GM12872 (cell line): ENCODE measurements around the gene PKD1.

Source experiments
- TF ChIP-seq, protein P1 (sequence below): IDR thresholded peaks from 3 replicates; pipeline ENCODE4 v1.5.1; 2011; ENCODE audit warnings: low read depth, mild to moderate bottlenecking, low read length, moderate library complexity; ENCODE audit not compliant: insufficient read depth

Gene PKD1

DNA sequence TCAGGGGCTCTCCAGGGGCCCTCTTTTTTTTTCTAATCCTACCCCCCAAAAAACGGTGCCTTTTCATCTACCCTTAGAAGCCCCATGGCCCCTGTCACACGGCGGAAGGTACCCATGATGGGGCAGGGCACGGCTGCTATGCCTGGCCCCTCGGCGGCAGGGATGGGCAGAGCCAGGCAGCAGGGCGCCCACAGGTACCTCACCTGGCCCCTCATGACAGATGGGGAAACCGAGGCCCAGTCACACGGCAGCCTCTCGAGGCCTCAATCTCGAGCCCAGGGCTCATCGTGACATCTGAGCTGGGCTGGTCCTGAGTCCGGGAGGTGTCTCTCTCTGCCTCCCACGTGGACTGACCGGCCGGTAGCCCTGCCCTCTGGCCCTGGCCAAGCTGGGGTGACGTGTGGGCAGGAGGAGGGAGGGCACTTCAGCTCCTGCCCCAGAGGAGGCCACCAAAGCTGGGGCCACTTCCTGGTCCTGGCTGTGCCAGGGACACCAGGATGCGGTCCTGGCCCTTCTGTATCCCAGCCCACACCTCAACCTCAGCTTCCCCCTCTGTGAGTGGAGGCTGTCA lies 31.5 kb upstream of the PKD1 start:
- TF ChIP-seq, protein P1, sequence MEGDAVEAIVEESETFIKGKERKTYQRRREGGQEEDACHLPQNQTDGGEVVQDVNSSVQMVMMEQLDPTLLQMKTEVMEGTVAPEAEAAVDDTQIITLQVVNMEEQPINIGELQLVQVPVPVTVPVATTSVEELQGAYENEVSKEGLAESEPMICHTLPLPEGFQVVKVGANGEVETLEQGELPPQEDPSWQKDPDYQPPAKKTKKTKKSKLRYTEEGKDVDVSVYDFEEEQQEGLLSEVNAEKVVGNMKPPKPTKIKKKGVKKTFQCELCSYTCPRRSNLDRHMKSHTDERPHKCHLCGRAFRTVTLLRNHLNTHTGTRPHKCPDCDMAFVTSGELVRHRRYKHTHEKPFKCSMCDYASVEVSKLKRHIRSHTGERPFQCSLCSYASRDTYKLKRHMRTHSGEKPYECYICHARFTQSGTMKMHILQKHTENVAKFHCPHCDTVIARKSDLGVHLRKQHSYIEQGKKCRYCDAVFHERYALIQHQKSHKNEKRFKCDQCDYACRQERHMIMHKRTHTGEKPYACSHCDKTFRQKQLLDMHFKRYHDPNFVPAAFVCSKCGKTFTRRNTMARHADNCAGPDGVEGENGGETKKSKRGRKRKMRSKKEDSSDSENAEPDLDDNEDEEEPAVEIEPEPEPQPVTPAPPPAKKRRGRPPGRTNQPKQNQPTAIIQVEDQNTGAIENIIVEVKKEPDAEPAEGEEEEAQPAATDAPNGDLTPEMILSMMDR, result no peak

DNA sequence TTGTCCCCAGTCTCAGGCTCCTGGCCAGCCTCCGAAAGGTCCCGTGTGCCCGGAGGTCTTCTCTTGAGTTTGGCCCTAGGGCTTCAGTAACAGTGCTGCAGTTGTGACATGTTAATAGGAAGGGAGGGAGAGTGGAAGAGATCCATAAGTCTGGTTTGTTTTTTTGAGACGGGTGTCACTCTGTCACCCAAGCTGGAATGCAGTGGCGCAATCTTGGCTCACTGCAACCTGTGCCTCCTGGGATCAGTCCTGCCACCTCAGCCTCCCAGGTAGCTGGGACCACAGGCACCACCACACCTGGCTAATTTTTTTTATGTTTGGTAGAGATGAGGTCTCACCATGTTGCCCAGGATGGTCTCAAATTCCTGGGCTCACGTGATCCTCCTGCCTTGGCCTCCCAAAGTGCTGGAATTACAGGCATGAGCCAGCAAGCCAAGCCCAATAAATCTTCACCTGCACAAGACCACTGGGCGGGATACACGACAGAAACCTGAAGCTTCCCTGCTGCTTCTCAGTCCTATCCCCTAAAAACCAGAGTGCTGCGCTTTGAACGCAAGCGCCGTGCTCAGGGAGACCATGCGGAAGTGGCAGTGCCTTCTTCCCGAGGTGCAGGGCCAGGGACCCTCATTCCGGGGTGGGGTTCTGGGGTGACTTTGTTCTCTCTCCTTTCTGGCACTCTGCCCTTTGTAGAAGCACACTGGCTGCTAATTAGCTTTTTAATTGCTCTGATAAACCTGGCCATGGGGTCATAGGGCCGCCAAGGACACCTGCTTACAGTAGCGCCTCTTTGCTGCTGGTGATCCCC lies 30.8 kb upstream of the PKD1 start:
- TF ChIP-seq, protein P1, result no peak

DNA sequence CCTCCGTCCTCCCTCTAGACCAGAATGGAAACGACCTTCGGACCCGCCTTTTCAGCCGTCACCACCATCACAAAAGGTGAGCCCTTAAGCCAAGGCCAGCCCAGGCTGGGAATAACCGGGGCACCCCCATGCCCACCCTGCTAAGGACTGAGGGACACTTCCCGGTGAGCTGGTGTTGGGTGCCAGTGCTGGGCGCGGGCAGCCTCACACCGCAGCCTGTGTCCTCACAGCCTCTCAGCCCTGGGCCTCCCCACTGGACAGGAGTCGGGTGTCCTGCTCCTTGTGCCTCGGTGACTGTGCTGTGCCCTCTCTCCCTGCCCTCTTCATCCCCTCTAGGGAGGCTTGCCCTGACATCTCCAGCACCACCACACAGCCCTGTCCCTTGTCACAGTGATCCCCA lies 30.2 kb upstream of the PKD1 start:
- TF ChIP-seq, protein P1, result no peak

DNA sequence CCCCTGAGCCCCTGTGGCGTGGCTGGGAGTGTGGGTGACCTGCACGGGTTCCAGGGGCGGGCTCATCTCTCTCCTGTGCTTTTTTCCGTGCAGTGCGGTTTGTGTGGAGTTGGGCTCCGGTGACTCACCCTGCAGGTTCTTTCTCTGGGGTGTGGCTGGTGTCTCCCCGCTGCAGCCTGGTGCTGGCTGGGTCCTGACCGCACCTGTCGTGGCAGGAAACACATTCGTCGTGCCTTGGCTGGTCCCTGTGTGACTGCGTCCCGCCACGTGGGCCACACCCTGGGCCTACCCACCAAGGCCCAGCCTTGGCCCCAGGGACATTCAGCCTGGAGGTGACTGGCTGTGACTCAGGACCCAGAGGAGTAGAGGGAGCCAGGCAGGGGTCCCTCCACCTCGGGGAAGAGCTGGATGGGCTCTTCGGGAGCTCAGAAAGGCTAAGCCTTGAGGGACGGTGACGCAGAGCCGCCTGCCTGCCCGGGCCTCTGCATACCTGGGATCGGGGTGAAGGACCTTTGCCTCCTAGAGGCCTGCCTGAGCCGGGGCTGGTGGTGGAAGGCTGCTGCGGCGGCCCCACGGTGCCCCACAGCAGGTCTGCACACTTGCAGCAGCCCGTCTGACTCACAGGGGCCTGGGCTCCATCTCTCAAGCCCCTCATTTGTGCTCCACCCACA lies 27.6 kb upstream of the PKD1 start:
- TF ChIP-seq, protein P1, result no peak

DNA sequence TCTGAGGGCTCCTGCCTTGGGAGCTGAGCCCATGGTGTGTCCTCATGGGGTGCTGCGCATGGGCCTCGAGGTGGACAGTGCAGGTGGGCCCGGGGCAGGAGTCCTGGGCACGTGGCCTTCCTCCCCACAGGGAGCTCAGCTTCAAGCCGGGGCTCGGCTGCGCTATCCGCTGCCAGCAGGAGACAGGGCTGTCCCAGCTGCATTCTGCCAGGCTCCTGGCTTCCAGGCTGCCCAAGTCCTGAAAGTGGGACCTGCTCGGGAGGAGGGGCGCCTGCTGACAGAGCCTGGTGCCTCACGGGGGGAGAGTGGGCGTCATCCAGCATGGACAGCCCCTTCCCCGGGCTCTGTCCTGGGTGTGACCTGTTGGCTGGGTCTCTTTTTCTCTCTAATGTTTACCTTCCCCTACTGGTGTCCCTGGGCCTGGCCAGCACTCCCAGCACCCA lies 27.0 kb upstream of the PKD1 start:
- TF ChIP-seq, protein P1, result no peak

DNA sequence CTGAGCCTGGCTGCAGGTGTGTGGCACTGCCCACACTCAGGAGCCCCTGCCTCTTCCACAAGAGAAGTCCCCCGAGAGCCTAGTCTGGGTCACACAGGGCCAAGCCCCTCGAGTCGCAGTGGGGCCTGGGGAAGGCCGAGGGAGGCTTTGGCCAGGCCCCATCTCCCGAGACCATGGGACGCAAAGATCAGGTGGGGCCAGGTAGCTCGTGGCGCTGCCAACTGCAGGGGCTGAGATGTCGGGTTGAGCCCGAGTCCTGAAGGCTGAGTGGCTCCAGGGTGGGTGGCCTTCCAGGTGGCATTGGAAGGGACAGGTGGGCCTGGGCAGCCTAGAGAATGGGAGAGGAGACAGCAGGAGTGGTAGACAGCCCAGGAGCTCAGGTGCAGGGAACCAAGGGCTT lies 26.2 kb upstream of the PKD1 start:
- TF ChIP-seq, protein P1, result no peak

DNA sequence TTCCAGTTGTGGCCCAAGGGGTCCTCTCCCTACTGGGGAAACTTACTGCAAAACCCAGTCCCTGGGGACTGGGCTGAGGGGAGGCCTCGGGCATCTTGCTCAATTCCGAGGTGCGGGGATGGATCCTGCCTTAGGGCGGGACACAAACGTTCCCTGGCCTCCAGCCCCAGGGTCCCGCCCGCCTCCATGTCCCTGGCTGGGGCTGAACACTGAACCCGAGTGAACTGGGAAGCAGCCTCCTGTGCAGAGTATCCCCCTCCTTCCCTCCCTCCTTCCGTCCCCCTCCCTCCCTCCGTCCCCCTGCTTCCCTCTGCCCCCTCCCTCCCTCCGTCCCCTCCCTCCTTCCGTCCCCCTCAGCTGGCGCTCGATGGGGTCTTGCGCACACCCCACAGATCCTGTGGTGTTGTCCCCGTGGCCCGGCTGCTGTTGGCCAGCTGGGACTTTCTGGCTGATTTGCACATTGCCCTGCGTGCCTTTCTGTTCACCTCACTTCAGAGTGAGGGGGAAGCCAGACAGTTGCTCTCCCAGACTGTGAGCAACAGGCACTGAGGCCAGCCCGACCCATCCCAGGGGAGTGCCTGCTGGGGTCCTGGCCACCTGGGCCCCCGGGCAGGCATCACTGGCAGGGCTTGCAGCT lies 25.3 kb upstream of the PKD1 start:
- TF ChIP-seq, protein P1, result no peak
